AG09319 (cell line): Measurements from ENCODE around the gene PPP5C.
"Not testable (repeated sequence)": the region's sequence is repeated elsewhere in the genome, so short reads cannot be mapped to it uniquely, and the experiment has no call there.

Source experiments
- DNase-seq: peaks from one replicate; pipeline ENCODE4 v3.0.0-alpha.2; 2010; ENCODE audit warnings: low read depth; ENCODE audit errors: extremely low read depth
- CTCF ChIP-seq: IDR thresholded peaks from 2 replicates; pipeline ENCODE4 v1.5.1; 2011; ENCODE audit warnings: low read depth, mild to moderate bottlenecking, inconsistent platforms, low read length, moderate library complexity

The PPP5C gene

GRCh38 chr19:46426035-46426505, 79.2 kb downstream of the PPP5C start:
- no peak for DNase-seq
- no peak for TF ChIP-seq CTCF

DNA sequence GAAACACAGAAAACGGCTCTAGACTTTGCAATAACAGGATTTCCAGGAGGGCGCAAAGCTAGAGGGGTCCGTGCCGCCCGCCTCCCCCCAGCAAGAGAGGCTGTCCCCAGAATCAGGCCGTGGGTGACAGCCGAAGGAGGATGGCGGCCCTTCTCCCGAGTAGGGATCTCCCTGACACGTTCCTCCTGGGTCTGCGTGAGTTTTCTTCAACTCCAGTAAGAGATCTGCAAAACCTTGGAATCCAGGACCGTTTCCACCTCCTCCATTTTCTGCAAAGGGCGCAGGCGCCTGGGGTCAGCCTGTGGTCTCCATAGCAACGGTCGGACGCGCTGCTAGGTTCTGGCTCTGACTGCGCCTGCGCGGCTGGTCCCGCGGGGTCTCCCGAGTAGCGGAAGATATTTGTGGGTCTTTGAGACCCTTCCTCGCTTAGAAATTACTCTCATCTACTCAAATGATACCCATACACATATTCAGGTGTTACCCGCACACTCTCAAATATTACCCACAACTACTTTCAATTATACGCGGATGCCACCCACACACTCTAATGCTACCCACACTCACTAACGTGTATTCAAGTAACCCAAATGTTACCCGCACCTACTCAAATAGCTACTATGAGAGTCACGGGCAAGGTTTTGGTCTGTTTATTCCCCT, 79.7 kb downstream of the PPP5C start:
- no peak for TF ChIP-seq CTCF
- DNase-seq: no peak

DNA sequence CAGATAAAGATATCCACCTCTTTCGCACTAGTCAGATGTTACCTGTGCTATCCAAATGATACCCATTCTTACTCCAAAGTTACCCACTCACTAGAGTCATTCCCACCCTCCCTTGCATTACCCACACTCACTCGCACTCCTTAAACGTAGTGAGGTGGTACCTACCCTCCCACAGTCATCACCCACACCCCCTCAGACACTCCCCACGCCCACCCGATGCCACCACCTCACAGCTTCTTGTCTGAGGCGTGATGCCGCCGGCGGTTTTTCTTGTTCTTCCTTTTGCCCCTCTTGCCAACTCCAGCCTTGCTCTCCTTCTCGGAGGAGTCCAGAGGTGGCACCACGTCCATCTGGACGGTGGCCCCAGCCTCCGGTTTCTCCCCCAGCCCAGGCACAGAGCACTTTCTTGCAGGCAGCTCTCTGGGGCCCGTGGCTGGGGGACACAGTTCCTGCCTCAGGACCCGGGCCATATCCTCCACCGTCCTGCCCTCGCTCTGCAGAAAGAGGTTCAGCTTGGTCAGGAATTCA, 80.7 kb downstream of the PPP5C start:
- no peak for TF ChIP-seq CTCF
- DNase-seq: no peak

GRCh38 chr19:46428239-46429135, 81.6 kb downstream of the PPP5C start, which contains the start of gene PNMA8C:
Gene PNMA8C, minus strand, starts transcription at chr19:46428936. Its CDS starts 577 bp downstream, at chr19:46428359.
- DNase-seq: no peak
- no peak for TF ChIP-seq CTCF

DNA sequence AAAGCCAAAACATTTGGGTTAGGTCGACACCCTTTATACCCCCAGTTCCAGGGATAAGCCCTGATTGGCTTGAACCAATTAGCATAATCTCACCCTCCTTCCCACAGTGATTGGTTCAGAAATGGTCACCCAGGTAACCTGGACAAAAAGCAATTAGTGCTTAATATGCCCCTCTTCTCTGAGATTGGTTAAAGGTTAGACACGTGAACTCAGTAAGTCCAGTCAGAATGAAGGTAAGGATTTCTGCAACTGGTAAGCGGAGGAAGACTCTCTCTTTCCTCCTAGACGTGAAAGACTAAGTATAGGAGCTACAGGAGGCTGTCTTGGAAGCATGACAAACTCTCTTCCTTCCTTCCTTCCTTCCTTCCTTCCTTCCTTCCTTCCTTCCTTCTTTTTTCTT, 83.1 kb downstream of the PPP5C start:
- DNase-seq: no peak
- no peak for TF ChIP-seq CTCF

- no peak for DNase-seq
- TF ChIP-seq CTCF: no peak
Measured at GRCh38 chr19:46431824-46432223, 84.9 kb downstream of the PPP5C start.

- DNase-seq: not testable (repeated sequence)
Measured at GRCh38 chr19:46433470-46433869, 86.6 kb downstream of the PPP5C start.
